HUES48 (cell line): ENCODE measurements around the gene PCDHA5.

Source experiments
- H3K27ac ChIP-seq: one replicate; pipeline ENCODE4 v1.7.0; 2013; ENCODE audit warnings: low read depth, low read length, inconsistent platforms
- H3K27me3 ChIP-seq: 2 replicates; pipeline ENCODE4 v1.6.1; 2013; ENCODE audit warnings: mild to moderate bottlenecking, low read length; ENCODE audit not compliant: control insufficient read depth, insufficient read depth
- H3K36me3 ChIP-seq: 2 replicates; pipeline ENCODE4 v1.6.1; 2013; ENCODE audit warnings: low read length; ENCODE audit not compliant: control insufficient read depth, insufficient read depth
- H3K4me1 ChIP-seq: 2 replicates; pipeline ENCODE4 v1.6.1; 2013; ENCODE audit warnings: mild to moderate bottlenecking, low read length; ENCODE audit not compliant: control insufficient read depth, insufficient read depth
- H3K4me3 ChIP-seq: 2 replicates; pipeline ENCODE4 v1.5.1; 2013; ENCODE audit warnings: mild to moderate bottlenecking, low read depth, low read length
- H3K9ac ChIP-seq: 2 replicates; pipeline ENCODE4 v1.6.1; 2013; ENCODE audit warnings: mild to moderate bottlenecking, low read depth, low read length, moderate library complexity
- H3K9me3 ChIP-seq: 2 replicates; pipeline ENCODE4 v1.6.1; 2013; ENCODE audit warnings: low read length; ENCODE audit not compliant: control insufficient read depth, insufficient read depth

Gene PCDHA5

GRCh38 chr5:140870221-140871201 lies 49.1 kb downstream of the PCDHA5 start:
- Histone ChIP-seq H3K27ac (no peak overlapping the region), H3K9me3 (no peaks in the 10 kb centered on the region), H3K4me3 (no peak overlapping the region), H3K27me3 (no peaks in the 10 kb centered on the region), H3K9ac (no peak overlapping the region), H3K4me1 (peaks cover 7% of the 10 kb centered on the region; the same call in 1 of the 2 replicates), H3K36me3 (peaks cover 9% of the 10 kb centered on the region)
